HTR-8/SVneo (cell line): ENCODE measurements around the gene KIF3B.
"Not testable (repeated sequence)": the region's sequence is repeated elsewhere in the genome, so short reads cannot be mapped to it uniquely, and the experiment has no call there.

Experiments
- DNase-seq: peaks from one replicate; pipeline ENCODE4 v3.0.0; 2011; ENCODE audit warnings: low spot score, mixed read lengths; ENCODE audit not compliant: insufficient read length
- FAIRE-seq: peaks from 2 replicates; lab custom pipeline; 2011; peaks lifted over from hg19 to GRCh38; lab: Jason Lieb, UNC

The KIF3B gene

DNA sequence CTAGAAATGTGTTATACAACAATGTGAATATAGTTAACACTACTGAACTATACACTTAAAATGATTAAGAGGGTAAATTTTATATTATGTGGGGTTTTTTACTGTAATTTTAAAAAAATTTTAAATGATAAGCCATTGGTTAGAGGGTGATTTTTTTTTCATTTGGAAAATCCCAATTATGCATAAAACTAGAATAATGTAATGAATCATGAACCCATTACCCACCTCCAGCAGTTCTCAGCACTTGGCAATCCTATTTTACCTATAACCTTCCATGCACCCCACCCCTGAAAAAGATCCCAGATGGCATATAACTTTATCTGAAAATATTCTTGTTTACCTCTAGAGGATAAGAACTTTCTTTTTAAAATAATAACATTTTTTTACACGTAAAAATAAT is 13.7 kb downstream of the KIF3B start:
- FAIRE-seq (no peak), DNase-seq (no peak)

DNA sequence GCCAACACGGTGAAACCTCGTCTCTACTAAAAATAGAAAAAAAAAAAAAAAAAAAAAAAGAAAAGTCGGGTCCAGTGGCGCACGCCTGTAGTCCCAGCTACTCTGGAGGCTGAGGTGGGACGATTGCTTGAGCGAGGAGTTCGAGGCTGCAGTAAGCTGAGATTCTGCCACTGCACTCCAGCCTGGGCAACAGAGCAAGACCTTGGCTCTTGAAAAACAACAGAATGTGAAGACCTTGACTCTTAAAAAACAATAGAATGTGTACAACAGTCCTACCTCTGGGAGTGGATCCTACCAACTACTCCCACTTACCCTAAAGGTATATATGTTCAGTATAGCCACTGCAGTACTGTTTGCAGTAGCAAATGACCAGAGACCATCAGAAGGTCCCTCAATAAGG is 15.1 kb downstream of the KIF3B start:
- no peak for FAIRE-seq
- no peak for DNase-seq

DNA sequence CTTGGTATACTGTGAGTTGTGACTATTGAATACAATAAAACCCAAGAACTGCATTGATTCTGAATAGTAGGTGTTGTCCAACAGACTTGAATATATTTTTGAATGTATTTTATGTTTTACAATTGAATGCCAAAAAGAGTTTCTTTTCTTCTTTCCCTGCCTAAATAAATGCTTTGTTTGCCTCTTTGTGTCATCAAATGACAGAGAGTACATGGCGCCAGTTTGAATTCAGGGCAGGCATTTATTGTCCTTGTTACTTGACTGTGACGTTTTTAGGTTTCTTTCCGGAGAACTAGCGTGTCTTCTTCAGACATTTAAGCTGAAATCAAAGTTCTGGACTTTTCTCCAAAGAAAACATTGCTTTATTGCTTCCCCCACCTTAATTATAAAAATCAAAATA is 16.6 kb downstream of the KIF3B start:
- no peak for DNase-seq
- no peak for FAIRE-seq

DNA sequence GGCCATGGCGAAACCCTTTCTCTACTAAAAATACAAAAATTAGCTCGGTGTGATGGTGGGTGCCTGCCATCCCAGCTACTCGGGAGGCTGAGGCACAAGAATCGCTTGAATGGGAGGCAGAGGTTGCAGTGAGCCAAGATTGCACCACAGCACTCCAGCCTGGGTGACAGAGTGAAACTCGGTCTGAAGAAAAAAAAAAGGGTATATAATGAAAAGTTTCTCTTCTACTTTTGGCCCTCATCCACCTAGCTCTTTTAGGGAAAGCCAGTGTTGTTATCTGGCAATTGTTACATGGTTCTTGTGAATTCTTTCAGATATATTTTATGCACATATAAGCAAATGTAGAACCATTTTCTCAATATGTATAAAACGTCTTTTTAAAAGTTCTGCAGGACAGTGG is 19.0 kb downstream of the KIF3B start:
- no peak for FAIRE-seq
- DNase-seq = no peak

DNA sequence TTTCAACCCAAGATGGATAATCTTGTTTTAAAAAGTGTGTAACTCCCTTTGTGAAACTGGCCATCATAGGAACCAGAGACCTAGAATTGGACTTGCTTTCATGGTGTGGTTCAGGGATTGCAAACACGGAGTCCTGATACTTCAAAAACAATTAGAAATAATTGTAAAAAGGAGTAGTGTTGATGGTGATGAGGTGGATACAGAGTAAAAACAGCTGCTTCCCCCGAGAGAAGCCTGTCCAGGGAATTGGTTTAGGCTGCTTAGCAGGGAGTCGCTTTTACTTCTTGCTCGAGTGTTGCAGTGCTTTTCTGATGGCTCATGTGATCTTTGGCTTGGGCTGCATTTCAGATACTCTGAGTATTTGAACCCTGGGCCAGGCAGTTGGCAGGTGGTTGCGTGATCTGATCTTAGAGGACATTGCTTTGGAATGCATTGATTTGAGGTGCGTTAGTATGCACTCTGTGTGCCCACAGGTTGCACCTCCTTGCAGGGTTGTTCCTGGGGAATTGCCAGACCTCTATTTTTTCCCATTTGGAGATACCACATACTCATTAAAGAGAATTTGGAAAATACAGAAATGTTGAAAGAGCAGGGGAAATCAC is 19.5 kb downstream of the KIF3B start:
- FAIRE-seq (no peak), DNase-seq (no peak)

DNA sequence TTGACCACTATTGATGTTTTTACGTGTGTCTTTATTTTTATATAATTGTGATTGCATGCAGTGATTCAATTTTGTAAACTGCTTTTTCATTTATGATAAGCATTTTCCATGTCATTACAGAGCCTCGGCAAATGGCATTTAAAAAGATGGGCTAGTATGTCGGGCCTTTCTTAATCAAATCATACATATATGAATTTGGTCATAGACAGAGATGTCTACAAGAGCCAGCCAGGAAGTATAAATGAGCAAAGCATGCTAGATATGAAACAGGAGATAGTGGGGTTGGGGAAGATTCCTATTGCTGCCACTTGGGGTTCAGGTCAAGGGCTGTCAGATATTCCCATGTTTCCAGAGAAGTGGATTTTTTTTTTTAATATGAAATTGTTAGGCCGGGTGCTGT is 20.0 kb downstream of the KIF3B start:
- DNase-seq (no peak), FAIRE-seq (no peak)

DNA sequence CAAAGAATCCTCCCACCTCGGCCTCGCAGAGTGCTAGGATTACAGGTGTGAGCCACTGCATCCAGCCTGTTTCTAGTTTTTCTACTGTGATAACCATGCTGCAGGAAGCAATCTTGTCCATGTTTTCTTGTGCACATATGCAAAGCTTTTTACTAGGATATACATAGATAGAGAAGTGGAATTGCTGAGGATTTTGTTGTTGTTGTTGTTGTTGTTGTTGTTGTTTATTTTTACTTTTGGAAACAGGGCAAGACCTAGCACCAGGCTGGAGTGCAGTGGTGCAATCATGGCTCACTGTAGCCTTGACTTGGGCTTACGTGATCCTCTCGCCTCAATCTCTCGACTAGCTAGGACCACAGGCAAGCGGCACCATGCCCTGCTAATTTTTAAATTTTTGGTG is 23.2 kb downstream of the KIF3B start:
- no peak for DNase-seq

DNA sequence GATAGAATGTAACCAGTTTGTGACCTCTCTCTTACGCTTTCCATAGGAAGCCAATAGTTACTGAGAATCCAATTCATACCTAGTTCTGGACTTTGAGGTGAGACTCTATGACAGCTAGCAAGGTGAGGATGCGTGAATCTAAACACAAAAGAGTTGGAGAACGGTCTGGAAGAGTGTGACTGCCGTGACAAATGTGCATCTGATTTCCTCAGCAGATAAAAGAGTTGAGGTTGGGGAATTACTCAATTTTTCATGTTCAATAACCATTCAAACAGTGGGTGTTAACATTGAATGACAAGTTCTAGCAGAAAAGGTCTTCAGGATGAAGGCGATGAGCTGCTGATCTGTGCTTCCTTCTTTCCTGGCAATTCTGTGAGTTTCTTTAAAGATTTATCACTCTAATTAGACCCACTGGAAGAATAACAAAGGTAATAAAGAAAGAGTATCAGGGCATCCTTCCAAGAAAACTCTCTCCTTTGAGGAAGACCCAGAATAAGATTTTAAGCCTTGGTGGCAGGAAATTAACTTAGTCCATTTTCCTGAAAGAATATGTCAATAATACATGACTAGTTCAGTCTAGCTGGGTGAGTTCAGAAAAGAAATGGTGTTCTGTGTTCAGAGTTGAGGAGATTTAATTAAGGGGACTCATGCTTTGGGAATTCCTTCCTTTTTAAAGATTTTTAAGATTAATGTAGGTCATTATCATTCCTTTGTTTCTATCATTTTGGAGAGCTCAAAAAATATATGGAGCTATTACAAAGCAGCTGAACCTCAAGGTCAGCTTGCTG is 24.5 kb downstream of the KIF3B start:
- DNase-seq = no peak
- FAIRE-seq = no peak

More for the DNA sequence above, 23.2 kb downstream of the KIF3B start:
- FAIRE-seq = no peak

DNA sequence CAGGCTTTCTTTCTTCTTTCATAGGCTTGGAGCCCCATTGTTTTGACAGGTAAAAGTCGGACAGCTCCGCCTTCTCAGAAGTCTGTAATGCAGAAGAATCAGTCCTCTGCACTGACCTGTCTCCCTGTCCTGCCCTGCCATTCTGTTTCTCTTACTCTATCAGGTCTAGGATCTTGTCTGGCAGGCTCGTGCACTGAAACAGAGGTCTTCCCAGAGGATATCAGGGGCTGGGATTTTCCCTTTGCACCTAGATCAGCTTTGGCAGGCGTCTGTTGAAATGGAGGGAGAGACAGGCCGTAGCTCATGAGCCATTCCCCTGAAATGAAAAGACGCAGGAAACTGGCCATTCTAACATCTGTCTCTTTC is 25.0 kb downstream of the KIF3B start:
- no peak for FAIRE-seq

DNA sequence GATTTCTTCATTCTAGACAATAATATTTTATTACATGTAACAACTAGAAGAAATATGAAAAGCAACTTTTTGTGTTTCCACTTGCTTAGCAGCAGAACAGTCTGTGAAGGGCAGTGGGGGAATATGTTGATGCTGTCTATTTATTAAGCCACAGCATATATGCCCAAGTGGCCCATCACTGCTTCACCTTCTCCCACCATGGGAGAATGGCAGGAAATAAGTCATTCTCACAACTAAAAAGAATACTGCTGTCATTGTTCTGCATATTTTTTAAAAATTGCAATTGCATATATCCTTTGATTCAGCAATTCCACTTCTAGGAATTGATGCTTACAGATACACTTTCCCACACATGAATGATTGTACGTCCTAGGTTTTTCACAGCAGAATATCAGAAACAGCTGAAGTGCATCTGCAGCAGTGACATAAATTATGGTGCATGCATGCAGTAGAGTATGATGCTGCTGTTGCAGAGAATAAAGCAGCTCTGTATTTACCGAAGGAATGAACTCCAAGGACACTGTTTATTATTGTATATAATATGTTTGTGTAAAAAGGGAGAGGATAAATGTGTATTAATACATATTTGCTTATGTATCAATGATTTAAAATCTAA is 26.8 kb downstream of the KIF3B start:
- DNase-seq (no peak), FAIRE-seq (no peak)

More for the DNA sequence above, 25.0 kb downstream of the KIF3B start:
- DNase-seq = no peak

DNA sequence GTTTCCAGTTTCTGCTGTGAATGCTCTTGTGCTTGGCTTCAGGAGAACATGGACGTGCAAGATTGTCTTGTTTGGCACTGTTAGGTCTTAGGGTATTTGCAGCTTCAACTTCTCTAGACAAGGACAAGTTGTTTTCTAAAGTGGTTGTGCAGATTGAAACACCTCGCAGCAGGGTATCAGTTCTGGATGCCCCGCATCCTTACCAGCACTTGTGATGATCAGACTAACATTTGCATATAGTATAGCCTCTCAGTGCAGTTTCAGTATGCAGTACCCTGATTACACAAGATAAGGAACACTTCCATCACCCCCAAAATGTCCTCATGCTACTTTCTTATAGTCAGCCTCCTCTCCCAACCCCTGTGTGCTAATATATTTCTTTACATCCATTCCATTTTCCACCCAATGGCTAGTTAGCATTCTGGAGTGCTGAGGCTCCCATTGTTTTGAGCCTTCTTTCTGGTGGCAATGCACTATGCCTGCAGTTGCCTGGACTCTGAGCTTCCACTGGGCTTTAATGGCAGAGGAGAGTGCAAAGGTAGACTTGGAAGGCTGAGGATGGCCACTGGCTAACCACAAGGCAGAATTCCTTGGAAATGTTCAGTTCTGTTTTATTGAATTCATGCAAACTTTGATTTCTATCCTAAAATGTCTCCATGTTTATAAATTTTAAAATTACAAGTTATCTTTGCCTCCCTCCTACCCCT is 35.4 kb downstream of the KIF3B start:
- DNase-seq (no peak), FAIRE-seq (no peak)

DNA sequence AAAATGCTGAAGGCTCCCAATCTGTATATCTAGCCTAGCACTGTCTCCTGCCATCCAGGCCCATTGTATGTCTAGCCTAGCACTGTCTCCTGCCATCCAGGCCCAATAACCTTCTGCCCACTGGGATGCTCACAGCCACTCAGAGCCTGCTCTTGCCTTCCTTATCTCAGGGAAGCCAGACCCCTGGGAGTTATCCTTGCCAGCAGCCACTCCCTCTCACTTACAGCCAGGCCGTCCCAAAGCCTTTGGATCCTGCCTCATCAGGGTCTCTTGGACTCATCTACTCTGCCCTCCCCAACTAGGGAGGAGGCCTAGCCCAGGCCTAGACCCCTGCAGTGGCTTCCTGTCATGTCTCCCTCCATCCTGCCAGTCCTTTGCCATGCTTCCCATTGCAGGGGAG is 37.3 kb downstream of the KIF3B start:
- DNase-seq (no peak), FAIRE-seq (no peak)

DNA sequence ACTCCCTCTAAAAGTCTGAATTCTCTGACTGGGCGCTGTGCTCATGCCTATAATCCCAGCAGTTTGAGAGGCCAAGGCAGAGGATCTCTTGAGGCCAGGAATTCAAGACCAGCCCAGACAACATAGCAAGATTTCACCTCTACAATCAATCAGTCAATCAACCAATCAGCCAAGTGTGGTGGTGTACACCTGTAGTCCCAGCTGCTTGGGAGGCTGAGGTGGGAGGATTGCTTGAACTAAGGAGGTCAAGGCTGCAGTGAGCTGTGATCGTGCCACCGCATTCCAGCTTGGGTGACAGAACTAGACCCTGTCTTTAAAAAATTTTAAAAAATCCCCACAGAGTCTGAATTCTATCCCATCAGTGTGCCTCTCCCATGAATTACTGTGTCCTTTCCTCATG is 37.9 kb downstream of the KIF3B start:
- FAIRE-seq (no peak), DNase-seq (no peak)

DNA sequence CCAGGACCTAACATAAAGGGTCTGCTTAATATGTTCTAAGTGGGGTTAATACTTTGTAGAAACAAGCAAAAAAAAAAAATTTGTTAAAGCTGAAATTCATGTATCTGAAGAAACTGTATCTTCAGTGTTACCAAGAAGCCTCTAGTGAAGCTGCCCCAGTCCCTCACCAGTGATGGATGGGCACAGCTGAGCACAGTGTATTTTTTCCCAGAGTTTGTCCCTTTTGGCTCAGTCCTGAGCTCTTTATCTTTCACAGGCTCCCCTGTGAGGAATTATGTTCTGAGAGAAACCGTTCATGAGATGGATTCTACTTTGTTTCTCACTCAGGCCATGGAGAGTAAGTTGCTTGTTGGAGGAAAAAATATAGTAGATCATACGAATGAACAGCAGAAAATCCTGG is 38.4 kb downstream of the KIF3B start:
- no peak for DNase-seq
- no peak for FAIRE-seq

DNA sequence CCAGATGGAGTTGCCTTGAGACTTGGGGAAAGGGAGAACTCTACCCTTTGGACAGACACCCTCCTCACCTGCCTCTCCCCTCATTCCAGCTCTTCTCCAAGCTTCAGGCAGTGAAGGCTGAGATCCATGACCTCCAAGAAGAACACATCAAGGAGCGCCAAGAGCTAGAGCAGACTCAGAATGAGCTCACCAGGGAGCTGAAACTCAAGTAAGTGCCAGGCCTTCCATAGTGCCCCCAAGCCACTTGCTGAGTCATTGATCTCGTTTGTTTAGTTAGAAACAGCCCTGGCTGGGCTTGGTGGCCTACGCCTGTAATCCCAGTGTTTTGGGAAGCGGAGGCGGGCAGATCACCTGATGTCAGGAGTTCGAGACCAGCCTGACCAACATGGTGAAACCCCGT is 39.2 kb downstream of the KIF3B start:
- DNase-seq (no peak), FAIRE-seq (no peak)

DNA sequence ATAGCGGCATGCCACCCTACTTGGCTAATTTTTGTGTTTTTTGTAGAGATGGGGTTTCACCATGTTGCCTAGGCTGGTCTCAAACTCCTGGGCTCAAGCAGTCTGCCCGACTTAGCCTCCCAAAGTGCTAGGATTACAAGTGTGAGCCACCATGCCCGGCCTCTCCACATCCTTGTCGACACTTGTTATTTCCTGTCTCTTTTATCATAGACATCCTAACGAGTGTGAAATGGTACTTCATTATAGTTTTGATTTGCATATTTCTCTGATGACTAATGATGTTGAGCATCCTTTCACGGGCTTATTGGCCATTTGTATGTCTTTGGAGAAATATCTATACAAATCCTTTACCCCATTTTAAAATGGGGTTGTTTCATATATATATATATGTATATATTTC is 41.6 kb downstream of the KIF3B start:
- FAIRE-seq = no peak
- DNase-seq = no peak

DNA sequence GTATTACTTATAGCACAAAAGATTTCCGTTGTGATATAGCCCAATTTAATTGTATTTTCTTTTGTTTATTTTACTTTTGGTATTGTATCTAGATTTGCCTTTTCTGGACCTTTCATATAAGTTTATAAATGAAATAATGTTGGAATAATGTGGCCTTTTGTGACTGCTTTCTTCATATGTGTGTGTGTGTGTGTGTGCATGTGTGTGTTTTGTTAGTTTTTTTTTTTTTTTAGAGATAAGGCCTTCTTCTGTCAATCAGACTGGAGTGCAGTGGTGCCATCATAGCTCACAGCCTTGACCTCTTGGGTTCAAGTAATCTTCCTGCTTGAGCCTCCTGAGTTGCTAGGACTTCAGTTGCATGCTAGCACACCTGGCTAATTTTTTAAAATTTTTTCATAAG is 42.9 kb downstream of the KIF3B start:
- DNase-seq (no peak), FAIRE-seq (no peak)

DNA sequence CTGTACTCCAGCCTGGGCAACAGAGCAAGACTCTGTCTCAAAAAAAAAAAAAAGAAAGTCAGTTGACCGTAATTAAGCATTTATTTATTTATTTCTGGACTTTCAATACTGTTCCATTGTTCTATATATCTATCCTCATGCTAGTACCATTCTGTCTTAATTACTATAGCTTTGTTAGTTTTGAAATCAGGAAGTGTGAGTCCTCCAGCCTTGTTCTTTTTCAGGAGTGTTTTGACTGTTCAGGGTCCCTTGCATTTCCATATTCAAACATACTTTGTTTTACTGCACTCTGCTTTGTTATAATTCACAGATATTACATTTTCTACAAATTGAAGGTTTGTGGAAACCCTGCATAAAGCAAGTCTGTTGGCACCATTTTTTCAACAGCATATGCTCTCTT is 43.9 kb downstream of the KIF3B start:
- no peak for DNase-seq
- FAIRE-seq = no peak

DNA sequence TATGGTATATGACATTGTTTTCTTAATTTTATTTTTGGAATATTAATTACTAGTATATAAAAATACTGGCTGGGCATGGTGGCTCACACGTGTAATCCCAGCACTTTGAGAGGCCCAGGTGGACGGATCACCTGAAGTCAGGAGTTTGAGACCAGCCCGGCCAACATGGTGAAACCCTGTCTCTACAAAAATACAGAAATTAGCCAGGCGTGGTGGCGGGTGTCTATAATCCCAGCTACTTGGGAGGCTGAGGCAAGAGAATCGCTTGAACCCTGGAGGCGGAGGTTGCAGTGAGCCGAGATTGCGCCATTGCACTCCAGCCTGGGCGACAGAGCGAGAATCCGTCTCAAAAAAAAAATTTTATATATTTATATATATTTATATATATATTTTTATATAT is 44.8 kb downstream of the KIF3B start:
- not testable (repeated sequence) for DNase-seq, FAIRE-seq

DNA sequence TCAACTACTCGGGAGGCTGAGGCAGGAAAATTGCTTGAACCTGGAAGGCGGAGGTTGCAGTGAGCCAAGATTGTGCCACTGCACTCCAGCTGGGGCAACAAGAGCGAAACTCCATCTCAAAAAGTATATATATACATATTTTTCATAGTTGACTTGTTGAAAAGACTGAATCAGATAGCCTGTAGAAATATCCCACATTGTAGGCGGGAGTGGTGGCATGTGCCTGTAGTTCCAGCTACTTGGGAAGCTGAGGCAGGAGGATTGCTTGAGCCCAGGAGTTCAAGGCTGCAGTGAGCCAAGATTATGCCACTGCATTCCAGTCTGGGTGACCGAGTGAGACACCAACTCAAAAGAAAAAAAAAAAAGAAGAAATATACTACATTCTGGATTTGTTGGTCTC is 46.3 kb downstream of the KIF3B start:
- not testable (repeated sequence) for DNase-seq, FAIRE-seq
